HG03342 (cell line): ENCODE results near the gene HOXB6.

Experiments used
- ATAC-seq: cut with Tn5 transposase; IDR thresholded peaks from one replicate; pipeline ENCODE4 v1.9.1; 2021; ENCODE audit warnings: mild to moderate bottlenecking, moderate library complexity; ENCODE audit not compliant: unreplicated experiment

The HOXB6 gene

DNA sequence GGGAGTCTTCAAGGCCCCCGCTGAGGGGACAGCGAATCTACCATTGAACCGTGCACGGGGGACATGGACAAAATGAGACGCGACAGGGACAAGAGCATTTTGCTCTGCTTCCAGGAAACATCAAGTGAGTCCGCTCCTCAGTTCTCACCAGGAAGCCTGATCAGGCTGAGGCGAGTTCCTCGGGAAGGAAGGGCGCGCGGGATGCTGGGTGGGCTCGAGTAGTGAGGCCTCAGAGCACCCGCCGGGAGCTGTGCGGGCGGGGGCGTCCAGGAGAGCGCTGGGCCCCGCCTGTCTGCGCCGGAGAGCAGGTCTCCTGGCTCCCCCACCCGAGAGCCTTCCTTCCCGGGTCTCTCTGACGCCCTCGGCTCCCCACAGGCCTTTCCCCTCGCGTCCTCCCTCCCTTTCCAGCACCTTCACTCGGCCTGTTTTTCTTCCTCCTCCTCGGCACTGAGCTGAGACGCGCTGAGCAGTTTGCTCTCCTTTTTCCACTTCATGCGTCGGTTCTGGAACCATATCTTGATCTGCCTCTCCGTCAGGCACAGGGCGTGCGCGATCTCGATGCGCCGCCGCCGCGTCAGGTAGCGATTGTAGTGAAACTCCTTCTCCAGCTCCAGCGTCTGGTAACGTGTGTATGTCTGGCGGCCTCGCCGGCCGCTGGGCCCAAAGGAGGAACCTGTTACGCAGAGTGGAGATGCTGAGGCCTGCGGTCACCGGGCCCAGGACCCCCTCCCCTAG, 8.6 kb downstream of the HOXB6 start:
- no peak for ATAC-seq

DNA sequence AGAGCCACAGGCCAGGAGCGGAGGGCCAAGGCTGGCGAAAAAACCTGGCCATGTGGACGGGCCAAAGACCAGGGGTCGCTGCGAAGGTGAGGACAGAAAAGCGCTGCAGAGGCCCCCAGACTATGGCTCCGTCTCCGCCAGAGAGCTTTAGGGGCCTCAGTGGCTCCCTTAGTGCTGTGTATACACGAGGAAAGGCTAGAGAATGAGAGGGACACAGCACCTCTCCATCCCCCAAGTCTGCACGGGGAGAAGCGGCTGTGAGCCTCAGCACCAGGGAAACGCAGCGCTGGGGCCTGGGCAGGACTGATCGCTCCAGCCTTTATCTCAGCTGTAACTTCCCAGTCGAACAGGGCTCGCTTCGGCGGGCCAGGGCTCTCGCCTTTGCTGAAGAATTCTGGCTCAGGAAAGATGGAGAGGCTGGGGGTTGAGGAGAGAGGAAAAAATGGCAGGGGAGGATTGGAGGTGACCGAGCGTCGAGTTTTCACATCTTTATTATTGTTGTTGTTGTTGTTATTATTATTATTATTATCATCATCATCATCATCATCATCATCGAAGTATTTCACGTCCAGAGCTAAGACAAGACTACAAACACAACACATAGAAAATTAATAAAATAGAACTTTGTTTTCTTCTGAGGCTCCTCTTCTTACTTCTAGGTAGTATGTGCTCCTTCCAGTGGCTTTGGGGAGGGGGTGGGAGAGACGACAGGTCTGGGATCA, 9.3 kb downstream of the HOXB6 start:
- ATAC-seq: no peak

DNA sequence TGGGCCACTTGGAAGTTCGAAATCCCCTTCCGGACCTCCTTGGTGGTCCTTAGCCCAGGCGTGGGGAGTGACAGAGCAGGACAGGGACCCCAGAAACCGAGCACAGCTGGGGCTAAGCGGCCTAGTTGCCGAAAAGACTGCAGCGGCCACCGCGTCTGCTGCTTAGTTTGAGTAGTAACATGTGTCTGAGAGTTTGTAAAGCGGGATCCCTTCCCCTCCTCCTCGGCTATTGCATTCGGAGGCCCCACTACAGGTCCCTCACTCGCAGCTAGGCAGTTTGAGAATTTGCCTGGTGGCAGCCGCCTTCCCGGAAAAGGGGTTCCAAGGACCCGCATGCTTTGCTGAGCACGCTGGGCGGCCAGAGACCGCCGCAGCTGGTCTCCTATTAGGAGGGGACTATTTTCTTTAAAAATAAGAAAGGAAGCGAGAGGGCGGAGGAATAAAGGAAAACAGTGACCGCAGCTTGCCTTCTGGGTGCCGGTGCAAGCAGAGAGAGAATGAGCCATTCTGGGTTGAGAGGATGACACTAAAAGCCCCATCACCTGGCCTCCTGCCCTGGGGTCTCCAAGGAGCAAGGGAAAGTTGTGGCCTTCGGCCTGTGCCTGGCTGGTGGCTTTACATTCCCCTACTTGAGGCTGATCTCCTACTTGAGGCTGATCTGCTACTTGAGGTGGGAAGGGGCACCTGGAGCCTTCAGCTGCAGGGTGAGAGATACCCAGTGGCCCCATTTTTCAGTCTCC, 10.1 kb downstream of the HOXB6 start:
- ATAC-seq: no peak

DNA sequence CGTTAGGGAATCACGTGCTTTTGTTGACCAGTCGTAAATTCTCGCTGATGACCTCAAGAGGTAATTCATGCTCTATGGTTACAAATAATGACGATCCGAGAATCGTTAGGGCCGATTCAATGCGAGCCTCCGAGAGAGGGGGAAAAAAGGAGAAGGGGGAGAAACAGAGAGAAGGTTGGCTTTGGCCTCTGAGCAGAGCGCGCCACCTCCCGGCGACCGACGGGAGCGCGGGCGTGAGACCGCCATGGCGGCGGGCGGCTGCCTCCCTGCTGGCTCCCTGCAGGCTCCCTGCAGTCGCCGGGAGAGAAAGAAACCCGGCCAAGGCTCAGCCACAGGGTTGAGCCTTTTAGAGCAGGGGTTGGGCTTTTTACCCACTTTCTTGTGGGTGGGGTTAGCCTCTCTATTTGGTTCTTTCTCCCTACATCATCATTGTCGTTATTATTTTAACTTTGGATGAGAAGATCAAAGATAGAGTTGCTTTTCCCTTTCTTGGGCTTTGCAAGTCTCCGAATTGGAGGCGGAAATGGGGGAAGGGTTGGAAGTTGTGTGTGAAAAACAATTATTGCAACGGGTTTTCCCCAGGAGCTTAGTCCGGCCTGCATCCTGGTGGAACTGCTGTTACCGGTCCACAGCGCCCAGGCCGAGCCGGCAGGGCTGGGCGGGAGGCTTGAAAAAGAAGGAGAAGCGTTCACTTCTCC, 10.8 kb downstream of the HOXB6 start:
- ATAC-seq: no peak

DNA sequence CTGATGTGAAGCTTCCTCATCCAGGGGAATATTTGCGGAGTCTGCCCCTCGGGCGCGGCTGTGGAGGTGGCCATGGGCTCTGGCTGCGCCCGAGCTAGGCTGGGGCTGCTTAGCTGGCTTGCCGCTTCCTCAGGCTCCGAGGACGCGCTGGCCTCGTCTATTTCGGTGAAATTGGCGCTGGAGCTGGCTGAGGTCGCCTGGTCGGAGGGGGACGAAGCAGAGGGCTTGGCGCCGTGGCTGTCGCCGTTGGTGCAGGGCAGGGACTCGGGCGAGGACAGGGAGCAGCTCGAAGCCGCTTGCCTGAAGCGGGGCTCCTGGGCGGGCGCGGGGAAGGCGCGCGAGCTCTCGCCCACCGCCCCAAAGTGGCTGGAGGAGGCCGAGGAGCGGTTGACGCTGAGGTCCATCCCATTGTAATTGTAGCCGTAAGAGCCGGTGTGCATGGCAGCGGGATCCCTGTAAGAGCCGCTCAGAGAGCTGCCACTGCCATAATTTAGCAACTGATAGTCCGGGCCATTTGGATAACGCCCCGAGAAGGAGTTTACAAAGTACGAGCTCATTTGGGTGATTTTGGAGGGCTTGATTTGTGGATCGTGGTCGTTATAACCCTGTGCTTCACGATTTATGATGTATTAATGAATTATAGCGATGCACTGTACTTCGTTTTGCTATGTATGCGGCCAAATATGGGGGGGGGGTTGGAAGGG, 11.5 kb downstream of the HOXB6 start, which contains the start of gene HOXB5:
TSS of gene HOXB5 (minus strand) at position 654 of the 704 bp plus-strand sequence. CDS start at position 557, 97 bp downstream.
- no peak for ATAC-seq

DNA sequence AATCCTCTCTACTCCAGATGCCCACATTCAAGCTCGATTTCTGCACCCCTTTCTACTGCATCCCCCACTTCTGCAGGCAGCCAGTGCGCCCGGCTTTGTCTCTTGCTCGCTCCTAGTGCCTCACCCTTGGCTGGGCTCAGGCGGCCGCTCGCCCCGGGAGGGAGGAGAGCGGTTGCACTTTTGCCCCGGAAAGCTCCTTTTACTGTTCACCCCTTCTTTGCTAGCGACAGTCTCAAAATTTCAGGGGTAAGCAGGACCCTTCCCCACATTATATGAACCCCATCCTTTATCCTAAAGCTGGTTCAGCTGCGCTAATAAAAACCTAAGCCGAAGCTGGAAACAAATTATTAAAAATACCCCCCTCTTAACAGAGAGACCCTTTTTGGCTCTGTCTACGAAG, 12.2 kb downstream of the HOXB6 start:
- ATAC-seq: no peak

DNA sequence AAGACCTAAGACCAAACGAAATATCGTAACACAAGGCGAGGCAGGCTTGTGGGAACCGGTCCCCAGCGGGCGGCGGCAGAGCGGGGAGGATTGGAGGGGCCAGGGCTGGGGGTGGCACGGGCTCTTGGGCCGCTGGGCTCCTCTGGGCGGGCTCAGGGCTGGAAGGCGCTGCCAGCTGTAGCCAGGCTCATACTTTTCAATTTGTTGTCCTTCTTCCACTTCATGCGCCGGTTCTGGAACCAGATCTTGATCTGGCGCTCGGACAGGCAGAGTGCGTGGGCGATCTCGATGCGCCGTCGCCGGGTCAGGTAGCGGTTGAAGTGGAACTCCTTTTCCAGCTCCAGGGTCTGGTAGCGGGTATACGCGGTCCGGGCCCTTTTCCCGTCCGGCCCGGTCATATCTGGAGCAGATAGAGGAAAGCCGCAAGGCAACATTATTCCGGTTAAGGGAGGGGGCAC, 12.7 kb downstream of the HOXB6 start:
- ATAC-seq: no peak

DNA sequence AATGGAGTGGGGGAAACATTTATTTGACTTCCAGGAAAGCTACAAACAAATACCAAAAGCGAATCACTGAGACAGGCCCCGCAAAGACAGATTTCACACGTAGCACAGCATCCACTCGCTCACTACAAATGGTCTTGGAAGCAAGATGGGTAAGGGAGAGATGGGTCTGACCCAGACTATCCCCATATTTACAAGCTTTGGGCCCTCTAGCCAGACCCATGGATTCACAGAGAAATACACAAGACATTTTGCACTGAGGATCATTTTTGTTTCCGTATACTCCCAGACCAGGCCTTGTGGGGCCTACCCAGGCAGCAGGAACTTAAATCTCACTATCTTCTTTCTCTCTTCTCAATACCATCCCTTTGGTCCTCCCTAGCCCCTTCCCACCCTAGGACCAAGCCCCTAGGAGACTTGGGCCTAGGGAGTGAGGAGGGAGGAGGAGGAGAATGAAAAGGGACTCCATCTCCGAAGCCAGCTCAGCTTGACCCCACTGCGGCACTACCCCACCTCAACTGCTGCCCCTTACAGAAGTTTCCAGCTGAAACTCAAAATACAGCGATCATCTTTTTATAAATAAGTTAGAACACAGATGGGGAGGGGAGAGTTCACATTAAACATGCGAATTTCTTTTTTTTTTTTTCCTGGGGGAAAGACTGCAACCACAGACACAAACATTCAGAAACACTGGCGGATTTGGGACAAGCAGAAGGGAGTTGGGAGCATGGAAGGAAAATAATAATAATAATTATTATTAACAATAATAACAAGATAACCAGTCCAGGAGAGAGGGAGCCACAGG, 13.3 kb downstream of the HOXB6 start:
- ATAC-seq: no peak

DNA sequence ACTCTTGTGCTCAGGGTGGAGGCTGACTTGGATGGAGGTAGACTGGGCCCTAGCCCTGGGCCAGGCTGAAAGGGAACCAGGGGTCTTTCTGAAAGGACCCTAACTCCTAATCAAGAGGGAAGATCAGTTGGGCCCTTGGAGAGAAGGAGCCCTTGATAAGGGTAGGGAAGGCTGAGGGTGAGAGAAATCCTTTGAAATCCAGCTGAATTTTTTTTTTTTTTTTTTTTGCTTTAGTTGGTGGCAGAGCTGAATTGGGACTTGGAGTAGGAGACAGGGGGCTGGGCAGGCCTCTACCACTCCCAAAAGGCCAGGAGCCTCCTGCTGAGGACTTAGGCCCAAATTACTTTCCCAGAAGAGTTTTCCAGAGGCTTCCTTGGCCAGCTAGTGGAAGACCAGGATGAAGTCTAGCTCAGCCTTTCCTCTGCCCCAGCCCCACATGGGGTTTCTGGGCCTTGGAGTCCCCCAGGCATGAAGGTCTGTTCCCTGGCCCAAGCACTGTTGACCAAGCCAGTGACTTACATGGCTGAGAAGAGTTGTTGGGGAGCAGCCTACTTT, 14.1 kb downstream of the HOXB6 start:
- ATAC-seq: no peak

DNA sequence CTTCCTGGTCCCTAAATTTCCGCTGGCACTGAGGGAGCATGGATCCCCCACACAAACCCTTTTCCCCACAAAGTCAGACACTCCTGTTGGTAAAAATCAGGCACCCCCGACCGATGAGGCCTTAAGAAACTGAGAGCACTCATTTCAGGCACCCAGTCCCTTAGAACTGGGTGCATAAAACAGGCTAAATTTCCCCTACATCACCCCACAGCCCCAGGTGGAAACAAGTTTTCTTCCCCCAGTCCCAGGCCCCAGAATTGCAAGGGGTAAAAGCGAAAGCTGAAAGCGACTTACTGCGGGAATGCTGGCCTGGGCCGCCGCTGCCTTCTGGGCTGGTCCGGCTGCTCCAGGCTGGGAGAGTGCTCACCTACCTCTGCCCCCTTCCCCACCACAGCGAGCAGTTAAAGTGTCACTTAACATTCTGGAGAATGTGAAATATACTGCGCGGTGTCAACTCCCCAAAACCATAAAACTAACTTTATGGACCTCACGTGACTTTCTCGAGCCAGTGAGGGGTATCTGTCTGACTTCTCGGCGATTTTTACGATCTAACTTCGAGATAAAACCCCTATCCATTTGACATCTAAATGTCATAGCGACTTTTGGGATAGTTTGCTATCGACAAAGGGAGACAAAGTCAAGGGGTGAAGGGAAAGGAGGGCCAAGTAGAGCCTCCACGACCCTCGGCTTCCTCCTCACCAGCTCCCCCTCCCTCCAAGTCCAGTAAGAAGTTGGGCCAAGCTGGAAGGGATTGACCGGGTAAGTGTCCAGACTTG, 14.8 kb downstream of the HOXB6 start, which contains the start of gene HOXB3:
TSS of gene HOXB3 (minus strand) at position 411 of the 776 bp plus-strand sequence. CDS start 37,767 bp downstream, outside the sequence.
- no peak for ATAC-seq

DNA sequence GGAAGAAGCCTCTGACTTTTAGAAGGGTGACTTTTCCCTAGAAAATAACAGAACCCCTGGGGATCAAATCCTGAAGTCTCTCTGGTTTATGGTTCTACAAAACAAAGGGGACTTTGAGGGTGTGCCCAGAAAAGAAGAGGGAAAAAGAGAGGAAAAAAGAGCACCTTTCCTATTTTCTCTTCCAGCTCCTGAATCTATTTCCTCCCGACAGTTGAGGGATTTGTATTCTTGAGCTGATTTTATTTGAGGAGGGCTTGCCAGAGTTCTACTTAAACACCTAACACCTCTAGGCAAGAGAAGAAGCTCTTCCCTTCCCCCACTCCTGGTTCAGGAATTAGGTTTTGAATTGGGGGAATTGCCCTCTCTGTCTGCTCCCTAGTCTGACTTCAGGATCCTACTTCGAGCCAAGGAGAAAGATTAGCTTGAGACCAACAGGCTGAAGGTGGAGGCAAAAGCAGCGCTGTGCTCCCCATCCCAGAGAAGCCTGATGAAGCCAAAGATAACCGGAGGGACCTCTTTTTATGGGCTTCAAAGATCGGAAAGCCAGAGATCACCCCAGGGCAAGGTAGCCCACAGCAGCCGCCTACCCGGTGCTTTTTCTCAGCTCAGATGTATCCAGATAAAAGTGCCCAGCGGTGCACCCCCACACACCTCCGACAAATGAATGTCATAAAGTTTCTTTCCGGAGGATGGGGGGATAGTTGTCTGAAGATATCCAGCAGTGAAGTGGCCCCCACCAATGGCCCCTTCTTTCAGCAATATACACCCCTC, 15.5 kb downstream of the HOXB6 start:
- ATAC-seq: no peak

DNA sequence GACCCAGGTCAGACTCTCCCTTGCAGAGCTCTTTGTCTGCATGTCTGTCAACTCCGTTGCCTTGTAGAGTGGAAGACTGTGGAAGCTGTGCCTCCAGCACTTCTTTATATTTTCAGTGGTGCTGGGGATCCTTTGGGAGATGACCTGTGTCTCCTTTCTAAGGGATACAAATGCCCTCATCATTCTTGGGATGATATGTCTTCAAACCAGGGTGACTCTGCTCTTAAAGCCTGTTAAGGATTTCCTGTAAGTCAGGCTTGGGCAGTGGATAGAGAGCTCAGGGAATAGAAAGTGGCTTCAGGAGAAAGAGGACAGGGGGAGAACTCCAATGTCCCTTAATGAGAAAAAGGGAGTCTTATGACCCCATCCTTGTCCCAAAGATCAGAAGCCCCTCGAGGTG, 16.3 kb downstream of the HOXB6 start:
- no peak for ATAC-seq

DNA sequence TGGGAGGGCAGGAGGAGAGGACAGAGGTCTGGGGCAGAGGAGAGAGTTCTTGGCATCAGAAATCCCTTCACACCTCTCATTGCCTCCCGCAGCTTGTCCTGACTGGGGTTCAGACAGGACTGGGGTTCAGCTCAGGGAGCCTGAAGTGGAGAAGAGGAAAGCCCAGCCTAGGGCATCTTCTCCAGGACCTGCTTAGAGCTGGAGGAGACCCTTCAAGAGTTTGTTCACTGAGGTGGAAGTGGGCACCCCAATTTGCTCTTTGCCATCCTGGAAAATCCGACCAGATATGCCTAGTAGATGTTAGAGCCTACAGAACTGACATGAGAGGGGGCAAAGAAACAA, 16.7 kb downstream of the HOXB6 start:
- ATAC-seq: no peak

DNA sequence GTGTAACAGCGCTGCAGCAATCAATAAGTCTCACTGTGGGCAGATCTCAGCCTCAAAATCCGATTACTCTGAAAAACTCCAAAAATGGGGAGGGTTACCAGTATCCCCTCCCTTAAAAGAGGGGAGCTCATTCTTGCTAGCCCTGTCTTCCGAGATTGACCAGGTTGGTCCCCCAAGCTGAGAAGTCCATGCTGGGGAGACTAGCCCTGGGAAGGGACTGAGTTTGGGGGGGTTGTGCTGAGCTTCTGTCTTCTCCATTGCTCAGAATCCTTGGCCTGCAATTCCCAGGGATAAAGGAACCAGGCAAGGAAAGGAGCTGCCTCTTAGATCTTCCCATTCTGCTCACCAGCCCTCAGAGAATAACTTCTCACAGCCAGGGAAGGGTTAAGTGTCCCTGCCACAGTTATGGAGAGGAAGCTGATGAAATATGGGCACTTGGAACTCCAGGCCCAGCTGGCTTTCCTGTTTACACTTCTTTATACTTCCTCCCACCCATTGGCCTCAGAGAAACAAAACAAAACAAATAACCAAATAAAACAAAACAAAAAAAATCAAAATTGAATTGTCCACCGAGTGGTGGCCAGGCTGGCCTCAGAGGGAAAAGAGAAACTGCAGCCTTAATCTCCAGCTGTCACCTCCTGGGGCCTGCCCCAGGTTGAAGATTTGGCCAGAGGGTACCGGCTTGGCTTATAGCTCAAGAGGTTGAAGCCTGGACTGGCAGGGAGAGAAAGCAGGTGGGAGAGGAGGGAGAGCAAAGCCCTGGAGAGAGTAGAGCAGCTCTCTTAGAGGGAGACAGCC, 17.3 kb downstream of the HOXB6 start:
- no peak for ATAC-seq

DNA sequence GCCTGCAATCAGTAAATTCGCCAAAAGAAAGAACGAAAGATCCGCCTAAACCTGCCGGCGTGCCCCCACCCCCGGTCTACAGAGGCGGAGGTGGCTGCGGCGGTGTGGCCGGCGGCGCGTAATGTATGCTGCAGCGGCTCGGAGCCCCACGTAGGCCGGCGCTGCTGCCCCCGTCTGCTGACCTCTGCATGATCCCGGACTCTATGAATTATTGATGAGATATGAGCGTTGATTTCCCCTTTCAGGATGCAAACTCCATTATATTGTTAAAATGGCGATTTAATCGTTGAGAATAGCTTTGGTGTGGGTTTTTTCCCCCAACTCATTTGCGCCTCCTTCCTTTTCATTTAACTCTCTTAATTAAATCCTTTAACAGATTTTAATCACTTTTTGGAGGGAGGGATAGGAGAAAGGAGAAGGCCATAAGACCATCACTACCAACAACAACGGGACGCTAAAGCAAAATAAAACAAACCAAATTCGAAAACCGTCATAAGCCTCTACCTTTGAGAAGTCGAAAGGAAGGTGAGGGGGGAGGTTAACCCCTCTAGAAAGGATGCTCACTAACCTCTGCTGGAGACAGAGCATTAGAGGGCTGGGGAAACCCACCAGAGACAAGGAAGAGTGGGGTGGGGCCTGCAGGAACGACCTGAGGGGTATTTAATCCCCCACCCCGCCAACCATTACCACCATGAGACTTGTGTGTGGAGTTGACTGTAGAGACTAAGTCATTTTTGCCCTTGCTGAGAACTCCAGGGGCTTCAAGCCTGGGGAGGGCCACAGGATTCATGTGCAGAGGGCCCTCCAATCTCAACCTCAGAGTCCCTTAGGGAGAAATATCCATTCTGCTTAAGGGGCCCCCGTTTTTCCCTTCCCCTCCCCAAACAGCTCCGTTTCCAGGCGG, 18.2 kb downstream of the HOXB6 start:
- no peak for ATAC-seq

DNA sequence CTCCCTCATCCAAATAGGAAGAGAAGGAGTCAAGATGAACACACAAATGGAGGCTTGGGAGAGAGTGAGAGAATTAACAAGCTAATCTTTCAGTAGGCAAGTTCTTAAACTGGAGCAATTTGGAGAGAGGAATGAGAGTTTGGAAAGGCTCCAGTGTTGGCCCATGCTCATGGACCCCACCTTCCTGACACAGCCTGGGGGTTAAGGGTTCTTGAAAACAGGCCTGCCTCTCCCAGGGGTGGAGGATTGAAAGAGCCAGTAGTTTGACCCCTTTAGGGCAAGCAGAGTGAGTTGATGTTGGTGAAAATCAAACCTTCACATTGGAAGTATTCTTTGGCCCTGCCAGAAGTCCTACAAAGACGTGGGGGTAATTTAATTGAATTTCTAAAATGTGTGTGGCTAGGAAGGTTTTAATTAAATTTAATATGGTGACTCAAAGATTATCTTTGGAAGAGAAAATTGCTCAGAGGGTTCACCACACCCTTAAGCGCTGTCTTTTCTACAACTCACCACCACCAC, 20.5 kb downstream of the HOXB6 start:
- no peak for ATAC-seq
